Measurements from ENCODE around the gene RGMA.

DNA sequence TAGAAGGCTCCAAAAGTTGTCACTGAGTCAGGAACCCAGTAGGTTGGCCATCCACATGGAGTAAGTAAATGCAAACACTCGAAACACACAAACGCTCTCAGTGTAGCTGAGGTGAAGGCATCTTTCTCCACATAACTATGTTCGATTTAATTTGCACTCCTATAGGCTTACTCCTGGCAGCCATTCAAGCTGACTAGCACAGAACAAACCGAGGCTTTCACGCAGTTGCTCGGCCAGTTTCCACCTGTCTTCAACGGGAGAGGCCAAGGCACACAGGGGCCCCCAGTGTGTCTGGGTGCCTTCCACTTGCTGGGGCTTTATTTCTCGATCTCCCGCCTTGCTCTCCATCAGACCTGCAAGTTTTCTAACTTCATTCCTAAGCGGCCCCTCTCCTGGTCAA, 18.9 kb downstream of the RGMA start:
- TF ChIP-seq, protein P1, sequence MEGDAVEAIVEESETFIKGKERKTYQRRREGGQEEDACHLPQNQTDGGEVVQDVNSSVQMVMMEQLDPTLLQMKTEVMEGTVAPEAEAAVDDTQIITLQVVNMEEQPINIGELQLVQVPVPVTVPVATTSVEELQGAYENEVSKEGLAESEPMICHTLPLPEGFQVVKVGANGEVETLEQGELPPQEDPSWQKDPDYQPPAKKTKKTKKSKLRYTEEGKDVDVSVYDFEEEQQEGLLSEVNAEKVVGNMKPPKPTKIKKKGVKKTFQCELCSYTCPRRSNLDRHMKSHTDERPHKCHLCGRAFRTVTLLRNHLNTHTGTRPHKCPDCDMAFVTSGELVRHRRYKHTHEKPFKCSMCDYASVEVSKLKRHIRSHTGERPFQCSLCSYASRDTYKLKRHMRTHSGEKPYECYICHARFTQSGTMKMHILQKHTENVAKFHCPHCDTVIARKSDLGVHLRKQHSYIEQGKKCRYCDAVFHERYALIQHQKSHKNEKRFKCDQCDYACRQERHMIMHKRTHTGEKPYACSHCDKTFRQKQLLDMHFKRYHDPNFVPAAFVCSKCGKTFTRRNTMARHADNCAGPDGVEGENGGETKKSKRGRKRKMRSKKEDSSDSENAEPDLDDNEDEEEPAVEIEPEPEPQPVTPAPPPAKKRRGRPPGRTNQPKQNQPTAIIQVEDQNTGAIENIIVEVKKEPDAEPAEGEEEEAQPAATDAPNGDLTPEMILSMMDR (conservative IDR thresholded peaks at IDR 0.05; ENCODE audit: low read length): no peak
- no peak for TF ChIP-seq EZH2phosphoT487 (IDR thresholded peaks at IDR 0.05; ENCODE audit: borderline replicate concordance, low read depth, low read length)

Measured in OCI-LY7 (cell line).